Mesendoderm (in vitro differentiated cells): Measurements from ENCODE around the gene AFF4.
A peak's percentile ranks its signal among the peaks of the same experiment; 100 is the strongest.

Experiments used
- DNase-seq: peaks from one replicate; pipeline ENCODE4 v3.0.0; 2013
- H2AK5ac ChIP-seq: 2 replicates; pipeline ENCODE4 v1.6.1; 2013; ENCODE audit warnings: low read length, inconsistent platforms
- H2BK120ac ChIP-seq: 2 replicates; pipeline ENCODE4 v1.6.1; 2013; ENCODE audit warnings: low read depth, mild to moderate bottlenecking, low read length, moderate library complexity, mixed read lengths
- H2BK15ac ChIP-seq: replicated peaks from 2 replicates; pipeline ENCODE4 v1.6.1; 2013; ENCODE audit warnings: low read depth, mild to moderate bottlenecking, moderate library complexity
- H2BK5ac ChIP-seq: 2 replicates; pipeline ENCODE4 v1.6.1; 2013; ENCODE audit warnings: low read length, inconsistent platforms
- H3K18ac ChIP-seq: 2 replicates; pipeline ENCODE4 v1.6.1; 2013; ENCODE audit warnings: mild to moderate bottlenecking, low read length, mixed read lengths
- H3K23ac ChIP-seq: one replicate; pipeline ENCODE4 v1.6.1; 2013; ENCODE audit warnings: low read length
- H3K27ac ChIP-seq: 2 replicates; pipeline ENCODE4 v1.5.1; 2013; ENCODE audit warnings: low read depth, mild to moderate bottlenecking, inconsistent platforms, low read length, moderate library complexity
- H3K27me3 ChIP-seq: 2 replicates; pipeline ENCODE4 v1.6.1; 2013; ENCODE audit warnings: low read length, control low read depth, mild to moderate bottlenecking, inconsistent platforms; ENCODE audit not compliant: insufficient read depth, poor library complexity
- H3K36me3 ChIP-seq: 2 replicates; pipeline ENCODE4 v1.6.1; 2013; ENCODE audit warnings: low read length, inconsistent platforms; ENCODE audit not compliant: control insufficient read depth, insufficient read depth
- H3K4ac ChIP-seq: one replicate; pipeline ENCODE4 v1.6.1; 2013; ENCODE audit warnings: low read depth, mild to moderate bottlenecking, low read length, moderate library complexity
- H3K4me1 ChIP-seq: 2 replicates; pipeline ENCODE4 v1.6.1; 2013; ENCODE audit warnings: low read depth, low read length, inconsistent platforms; ENCODE audit not compliant: control insufficient read depth
- H3K4me2 ChIP-seq: 2 replicates; pipeline ENCODE4 v1.6.1; 2013; ENCODE audit warnings: low read length
- H3K4me3 ChIP-seq: 2 replicates; pipeline ENCODE4 v1.5.1; 2013; ENCODE audit warnings: mild to moderate bottlenecking, low read length
- H3K56ac ChIP-seq: one replicate; pipeline ENCODE4 v1.6.1; 2013; ENCODE audit warnings: low read length
- H3K79me1 ChIP-seq: 2 replicates; pipeline ENCODE4 v1.6.1; 2013; ENCODE audit warnings: low read length, inconsistent platforms
- H3K79me2 ChIP-seq: 2 replicates; pipeline ENCODE4 v1.6.1; 2013; ENCODE audit warnings: mild to moderate bottlenecking, low read length; ENCODE audit not compliant: control insufficient read depth, insufficient read depth
- H3K9ac ChIP-seq: 2 replicates; pipeline ENCODE4 v1.6.1; 2013; ENCODE audit warnings: low read length, inconsistent platforms
- H4K5ac ChIP-seq: one replicate; pipeline ENCODE4 v1.6.1; 2013; ENCODE audit warnings: low read length
- H4K8ac ChIP-seq: one replicate; pipeline ENCODE4 v1.6.1; 2013; ENCODE audit warnings: low read depth, mild to moderate bottlenecking, control low read depth, low read length, moderate library complexity
- WGBS: extraction: QIAGEN DNeasy Blood & Tissue Kit; methylation state at CpG from one replicate; pipeline ENCODE4 v1.1.7; 2013; ENCODE audit warnings: low lambda C conversion rate, missing lambda C conversion rate; ENCODE audit not compliant: insufficient coverage; ENCODE audit errors: extremely low coverage; 5-methylcytosine and 5-hydroxymethylcytosine counted together

The AFF4 gene

DNA sequence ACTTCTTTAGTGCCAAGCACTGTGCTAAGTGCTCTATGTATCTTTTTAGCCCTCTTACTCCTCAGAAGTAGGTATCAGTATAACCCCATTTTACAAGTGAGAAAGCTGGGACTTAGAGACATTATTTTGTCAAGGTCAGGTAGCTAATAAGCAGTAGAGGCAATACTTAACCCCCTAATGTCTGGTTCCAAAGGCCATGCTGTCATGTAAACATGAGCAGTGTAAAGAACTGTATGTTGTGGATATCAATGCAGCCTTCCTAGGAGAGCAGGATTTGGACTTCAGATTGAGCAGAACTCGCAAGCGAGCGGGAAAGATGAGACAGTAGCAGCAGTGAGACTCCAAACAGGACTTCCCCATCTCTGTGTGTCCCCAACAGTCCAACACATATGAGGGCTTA lies 129.4 kb downstream of the AFF4 start:
- no peak overlapping the region for H3K56ac ChIP-seq
- no peak for DNase-seq
- WGBS: no CpG with 5 or more reads among the region's 3 CpGs

GRCh38 chr5:132832612-132833011 lies 130.8 kb downstream of the AFF4 start:
- no peak overlapping the region for H2BK5ac ChIP-seq
- H3K79me2 ChIP-seq: no peaks in the 10 kb centered on the region
- no peak overlapping the region for H4K5ac ChIP-seq
- peaks cover 1% of the 10 kb centered on the region for H3K4me1 ChIP-seq
- no peak overlapping the region for H3K4me3 ChIP-seq
- no peak overlapping the region for H3K4ac ChIP-seq
- H3K4me2 ChIP-seq: no peak overlapping the region
- H3K18ac ChIP-seq: no peak overlapping the region
- WGBS: no CpG with 5 or more reads among the region's 5 CpGs
- no peaks in the 10 kb centered on the region for H3K79me1 ChIP-seq
- H2BK15ac ChIP-seq: no peak overlapping the region
- no peak overlapping the region for H4K8ac ChIP-seq
- no peak overlapping the region for H2AK5ac ChIP-seq
- H3K23ac ChIP-seq: no peak overlapping the region
- no peaks in the 10 kb centered on the region for H3K36me3 ChIP-seq
- no peak overlapping the region for H2BK120ac ChIP-seq
- H3K27ac ChIP-seq: no peak overlapping the region
- no peak overlapping the region for H3K9ac ChIP-seq
- H3K27me3 ChIP-seq: peaks cover 12% of the 10 kb centered on the region
- DNase-seq: no peak
- no peak overlapping the region for H3K56ac ChIP-seq

More for the DNA sequence above, 129.4 kb downstream of the AFF4 start:
- Histone ChIP-seq H3K79me2 (no peaks in the 10 kb centered on the region), H3K4ac (no peak overlapping the region), H2BK5ac (no peak overlapping the region), H3K27ac (no peak overlapping the region), H3K4me1 (peaks cover 1% of the 10 kb centered on the region), H3K36me3 (no peaks in the 10 kb centered on the region), H2AK5ac (no peak overlapping the region), H3K23ac (no peak overlapping the region), H2BK15ac (no peak overlapping the region), H3K9ac (no peak overlapping the region), H3K79me1 (no peaks in the 10 kb centered on the region), H3K27me3 (peaks cover 2% of the 10 kb centered on the region), H2BK120ac (no peak overlapping the region), H4K5ac (no peak overlapping the region), H3K4me3 (no peak overlapping the region), H3K18ac (no peak overlapping the region), H3K4me2 (no peak overlapping the region), H4K8ac (no peak overlapping the region)

DNA sequence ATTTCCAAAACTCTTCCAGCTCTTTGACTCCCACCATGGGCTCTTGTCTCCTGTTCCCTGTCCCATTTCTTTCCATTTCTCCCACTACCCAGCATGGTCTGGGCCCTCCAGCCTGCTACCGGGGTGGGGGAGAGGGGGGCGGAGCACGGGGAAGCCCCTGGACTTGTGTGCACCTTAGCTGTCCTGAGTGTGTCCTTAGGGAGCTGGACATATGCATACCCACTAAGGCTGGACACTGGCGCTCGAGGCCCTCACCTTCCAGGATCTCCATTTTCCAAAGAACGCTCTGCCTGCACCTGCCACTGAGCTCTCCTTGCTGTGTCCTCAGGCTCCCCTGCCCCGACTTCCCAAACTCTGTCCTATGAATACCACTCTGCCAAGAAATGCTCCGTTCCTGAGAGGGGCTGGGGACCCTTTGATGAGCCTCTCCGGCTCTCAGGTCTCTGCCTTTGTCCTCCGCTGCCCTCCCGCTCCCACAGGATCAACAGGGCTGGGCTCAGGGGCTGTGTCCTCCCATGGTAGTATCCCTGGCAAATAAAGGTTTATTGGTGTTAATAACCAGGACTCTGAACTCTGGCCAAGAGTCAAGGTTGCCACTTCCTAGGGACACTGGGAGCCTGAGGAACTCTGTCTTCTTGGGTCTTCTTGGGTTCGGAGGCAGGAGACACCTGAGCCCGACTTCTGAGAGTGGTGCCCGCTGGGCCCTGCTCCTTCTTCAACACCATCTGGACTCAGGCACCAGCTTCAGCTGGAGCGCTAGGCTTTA lies 132.2 kb downstream of the AFF4 start:
- Histone ChIP-seq H2BK5ac (no peak overlapping the region), H3K27me3 (peaks cover 17% of the 10 kb centered on the region), H3K4me3 (no peak overlapping the region), H3K79me1 (no peaks in the 10 kb centered on the region), H2BK15ac (no peak overlapping the region), H2AK5ac (no peak overlapping the region), H4K5ac (no peak overlapping the region), H3K9ac (peak overlapping the region; percentile 69), H2BK120ac (no peak overlapping the region), H3K23ac (no peak overlapping the region), H3K27ac (no peak overlapping the region), H3K4me2 (peak overlapping the region; percentile 18), H3K18ac (no peak overlapping the region), H3K56ac (peak overlapping the region; percentile 88), H3K4ac (no peak overlapping the region), H3K36me3 (no peaks in the 10 kb centered on the region), H4K8ac (no peak overlapping the region), H3K4me1 (peaks cover 1% of the 10 kb centered on the region), H3K79me2 (no peaks in the 10 kb centered on the region)
- whole genome bisulfite sequencing: no CpG with 5 or more reads among the region's 15 CpGs
- no peak for DNase-seq

GRCh38 chr5:132830436-132831094 lies 132.9 kb downstream of the AFF4 start, which contains the start of gene SHROOM1:
Gene SHROOM1, minus strand, starts transcription at chr5:132830647. Its CDS starts 4,507 bp downstream, at chr5:132826140.
- no peaks in the 10 kb centered on the region for H3K36me3 ChIP-seq
- H3K4ac ChIP-seq: no peak within 1 kb of the TSS
- no CpG with 5 or more reads among the region's 78 CpGs for WGBS
- H3K4me2 ChIP-seq: peak within 1 kb of the TSS; percentile 45
- peak within 1 kb of the TSS; percentile 69 for H3K9ac ChIP-seq
- no peak within 1 kb of the TSS for H2BK15ac ChIP-seq
- no peak within 1 kb of the TSS for H2AK5ac ChIP-seq
- H2BK5ac ChIP-seq: no peak within 1 kb of the TSS
- peak within 1 kb of the TSS; percentile 88 for H3K56ac ChIP-seq
- peak; percentile 69 for DNase-seq
- H3K79me2 ChIP-seq: no peaks in the 10 kb centered on the region
- H4K5ac ChIP-seq: no peak within 1 kb of the TSS
- H2BK120ac ChIP-seq: no peak within 1 kb of the TSS
- no peaks in the 10 kb centered on the region for H3K79me1 ChIP-seq
- peak within 1 kb of the TSS; percentile 40 for H3K18ac ChIP-seq
- no peak within 1 kb of the TSS for H4K8ac ChIP-seq
- peaks cover 1% of the 10 kb centered on the region for H3K4me1 ChIP-seq
- no peak within 1 kb of the TSS for H3K27ac ChIP-seq
- H3K4me3 ChIP-seq: peak within 1 kb of the TSS; percentile 40
- H3K27me3 ChIP-seq: peaks cover 17% of the 10 kb centered on the region
- H3K23ac ChIP-seq: no peak within 1 kb of the TSS

GRCh38 chr5:132829742-132830435 lies 133.5 kb downstream of the AFF4 start:
- Histone ChIP-seq H4K5ac (no peak overlapping the region), H4K8ac (no peak overlapping the region), H3K9ac (peak overlapping the region; percentile 69), H3K23ac (no peak overlapping the region), H2BK15ac (no peak overlapping the region), H3K79me2 (no peaks in the 10 kb centered on the region), H3K27me3 (peaks cover 17% of the 10 kb centered on the region), H2BK120ac (no peak overlapping the region), H2BK5ac (no peak overlapping the region), H3K27ac (no peak overlapping the region), H3K4ac (no peak overlapping the region), H3K4me3 (peak overlapping the region; percentile 40), H2AK5ac (no peak overlapping the region), H3K56ac (peak overlapping the region; percentile 88), H3K4me1 (peaks cover 1% of the 10 kb centered on the region), H3K36me3 (no peaks in the 10 kb centered on the region), H3K4me2 (peak overlapping the region; percentile 45), H3K79me1 (no peaks in the 10 kb centered on the region), H3K18ac (peak overlapping the region; percentile 40)
- no CpG with 5 or more reads among the region's 75 CpGs for WGBS
- DNase-seq: peak; percentile 78
